ENCODE measurements around the gene CREBRF.

The CREBRF gene

DNA sequence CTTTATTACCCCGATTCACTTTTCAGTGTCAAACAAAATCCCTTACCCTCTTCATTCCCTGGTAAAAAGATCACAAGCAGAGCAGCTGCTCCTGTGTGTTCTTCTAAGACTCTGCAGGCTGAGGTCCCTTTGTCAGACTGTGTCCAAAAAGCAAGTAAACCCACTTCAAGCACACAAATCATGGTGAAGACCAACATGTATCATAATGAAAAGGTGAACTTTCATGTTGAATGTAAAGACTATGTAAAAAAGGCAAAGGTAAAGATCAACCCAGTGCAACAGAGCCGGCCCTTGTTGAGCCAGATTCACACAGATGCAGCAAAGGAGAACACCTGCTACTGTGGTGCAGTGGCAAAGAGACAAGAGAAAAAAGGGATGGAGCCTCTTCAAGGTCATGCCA is 34.5 kb downstream of the CREBRF start:
- no peaks in the 10 kb centered on the region for H3K36me3 ChIP-seq (ENCODE audit: insufficient read depth, low read length)

DNA sequence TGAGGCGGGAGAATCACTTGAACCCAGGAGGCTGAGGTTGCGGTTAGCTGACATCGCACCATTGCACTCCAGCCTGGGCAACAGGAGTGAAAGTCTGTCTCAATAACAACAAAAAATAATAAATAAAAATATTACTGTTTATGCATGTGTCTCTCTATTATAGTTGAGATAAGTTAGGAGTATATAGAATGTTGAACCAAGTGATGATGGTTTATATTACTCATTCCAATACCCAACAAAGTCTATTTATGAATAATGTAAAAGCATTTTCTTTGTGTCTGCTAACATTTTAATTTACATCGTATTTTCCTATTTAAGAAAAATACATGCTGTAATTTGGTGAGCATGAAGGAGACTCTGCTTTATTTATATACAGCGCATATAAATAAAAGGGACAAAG is 35.8 kb downstream of the CREBRF start:
- H3K27ac ChIP-seq (ENCODE audit: low read depth, low read length), result no peak overlapping the region
- 88% methylated on average over 4 of the region's 5 CpGs for WGBS
- no peaks in the 10 kb centered on the region for H3K36me3 ChIP-seq (ENCODE audit: insufficient read depth, low read length)
- H3K9me3 ChIP-seq (ENCODE audit: insufficient read depth, low read depth, low read length), result no peaks in the 10 kb centered on the region
- H3K4me1 ChIP-seq (ENCODE audit: insufficient read depth, low read length), result peaks cover 3% of the 10 kb centered on the region; the same call in 1 of the 2 replicates
- no peak overlapping the region for H3K9ac ChIP-seq (ENCODE audit: low read depth, low read length)
- H3K4me3 ChIP-seq (ENCODE audit: low read length), result no peak overlapping the region
- H3K27me3 ChIP-seq (ENCODE audit: insufficient read depth, low read length), result no peaks in the 10 kb centered on the region

More for the DNA sequence above, 34.5 kb downstream of the CREBRF start:
- 86% methylated on average over 2 of the region's 2 CpGs for WGBS
- Histone ChIP-seq H3K4me3 (ENCODE audit: low read length) (no peak overlapping the region), H3K4me1 (ENCODE audit: insufficient read depth, low read length) (peaks cover 3% of the 10 kb centered on the region; the same call in 1 of the 2 replicates), H3K9me3 (ENCODE audit: insufficient read depth, low read depth, low read length) (no peaks in the 10 kb centered on the region), H3K27ac (ENCODE audit: low read depth, low read length) (no peak overlapping the region), H3K27me3 (ENCODE audit: insufficient read depth, low read length) (no peaks in the 10 kb centered on the region), H3K9ac (ENCODE audit: low read depth, low read length) (no peak overlapping the region)

DNA sequence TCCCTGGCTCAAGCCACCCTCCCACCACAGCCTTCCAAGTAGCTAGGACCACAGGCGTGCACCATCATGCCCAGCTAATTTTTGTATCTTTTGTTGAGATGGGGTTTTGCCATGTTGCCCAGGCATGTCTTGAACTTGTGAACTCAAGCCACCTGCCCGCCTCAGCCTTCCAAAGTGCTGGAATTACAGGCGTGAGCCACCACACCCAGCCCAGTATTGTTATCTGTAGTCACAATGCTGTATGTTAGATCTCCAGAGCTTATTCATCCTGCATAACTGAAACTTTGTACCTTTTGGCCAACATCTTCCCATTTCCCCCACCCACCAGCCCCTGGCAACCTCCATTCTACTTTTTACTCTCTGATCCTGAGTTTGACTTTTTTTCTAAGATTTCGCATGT is 37.5 kb downstream of the CREBRF start:
- Histone ChIP-seq H3K4me1 (ENCODE audit: insufficient read depth, low read length) (peaks cover 3% of the 10 kb centered on the region; the same call in 1 of the 2 replicates), H3K9ac (ENCODE audit: low read depth, low read length) (no peak overlapping the region), H3K9me3 (ENCODE audit: insufficient read depth, low read depth, low read length) (no peaks in the 10 kb centered on the region), H3K27ac (ENCODE audit: low read depth, low read length) (no peak overlapping the region), H3K27me3 (ENCODE audit: insufficient read depth, low read length) (no peaks in the 10 kb centered on the region), H3K36me3 (ENCODE audit: insufficient read depth, low read length) (no peaks in the 10 kb centered on the region), H3K4me3 (ENCODE audit: low read length) (no peak overlapping the region)
- 91% methylated on average over 4 of the region's 4 CpGs for WGBS

DNA sequence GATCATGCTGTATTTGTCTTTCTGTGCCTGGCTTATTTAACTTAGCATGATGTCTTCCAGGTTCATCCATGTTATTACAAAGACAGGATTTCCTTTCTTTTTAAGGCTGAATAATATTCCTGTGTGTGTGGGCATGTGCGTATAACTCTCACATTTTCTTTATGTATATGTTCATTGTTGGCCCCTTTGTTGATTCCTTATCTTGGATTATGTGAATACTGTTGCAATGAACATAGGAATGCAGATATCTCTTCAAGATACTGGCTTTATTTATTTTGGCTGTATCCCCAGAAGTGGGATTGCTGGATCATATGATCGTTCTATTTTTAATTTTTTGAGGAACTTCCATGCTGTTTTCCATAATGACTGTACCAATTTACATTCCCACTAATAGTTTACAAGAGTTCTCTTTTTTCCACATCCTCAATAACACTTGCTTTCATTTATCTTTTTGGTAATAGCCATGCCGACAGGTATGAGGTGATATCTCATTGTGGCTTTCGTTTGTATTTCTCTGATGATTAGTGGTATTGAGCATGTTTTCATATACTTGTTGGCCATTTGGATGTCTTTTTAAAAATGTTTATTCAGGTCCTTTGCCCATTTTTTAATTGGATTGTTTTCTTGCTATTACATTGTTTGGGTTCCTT is 38.0 kb downstream of the CREBRF start:
- H3K4me1 ChIP-seq (ENCODE audit: insufficient read depth, low read length), result peaks cover 3% of the 10 kb centered on the region; the same call in 1 of the 2 replicates
- H3K9ac ChIP-seq (ENCODE audit: low read depth, low read length), result no peak overlapping the region
- no peaks in the 10 kb centered on the region for H3K27me3 ChIP-seq (ENCODE audit: insufficient read depth, low read length)
- H3K4me3 ChIP-seq (ENCODE audit: low read length), result no peak overlapping the region
- no peaks in the 10 kb centered on the region for H3K9me3 ChIP-seq (ENCODE audit: insufficient read depth, low read depth, low read length)
- no peak overlapping the region for H3K27ac ChIP-seq (ENCODE audit: low read depth, low read length)
- no peaks in the 10 kb centered on the region for H3K36me3 ChIP-seq (ENCODE audit: insufficient read depth, low read length)
- 94% methylated on average over 4 of the region's 4 CpGs for WGBS

DNA sequence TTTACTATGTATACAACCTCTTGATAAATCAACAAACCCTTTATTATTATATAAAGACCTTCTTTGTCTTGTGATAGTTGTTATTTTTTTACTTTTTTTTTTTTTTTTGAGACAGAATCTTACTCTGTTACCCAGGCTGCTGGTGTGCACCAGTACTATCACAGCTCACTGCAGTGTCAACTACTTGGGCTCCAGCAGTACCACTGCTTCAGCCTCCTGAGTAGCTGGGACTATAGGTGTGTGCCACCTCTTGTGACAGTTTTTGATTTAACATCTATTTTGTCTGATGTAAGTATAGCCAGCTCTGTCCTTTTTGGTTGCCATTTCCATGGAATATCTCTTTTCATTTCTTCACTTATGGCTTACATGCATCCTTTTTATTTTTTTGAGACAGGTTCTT is 42.6 kb downstream of the CREBRF start:
- Histone ChIP-seq H3K9ac (ENCODE audit: low read depth, low read length) (no peak overlapping the region), H3K4me3 (ENCODE audit: low read length) (no peak overlapping the region), H3K4me1 (ENCODE audit: insufficient read depth, low read length) (no peaks in the 10 kb centered on the region), H3K36me3 (ENCODE audit: insufficient read depth, low read length) (no peaks in the 10 kb centered on the region), H3K27me3 (ENCODE audit: insufficient read depth, low read length) (no peaks in the 10 kb centered on the region), H3K9me3 (ENCODE audit: insufficient read depth, low read depth, low read length) (no peaks in the 10 kb centered on the region; the same call in 1 of the 2 replicates), H3K27ac (ENCODE audit: low read depth, low read length) (no peak overlapping the region)

DNA sequence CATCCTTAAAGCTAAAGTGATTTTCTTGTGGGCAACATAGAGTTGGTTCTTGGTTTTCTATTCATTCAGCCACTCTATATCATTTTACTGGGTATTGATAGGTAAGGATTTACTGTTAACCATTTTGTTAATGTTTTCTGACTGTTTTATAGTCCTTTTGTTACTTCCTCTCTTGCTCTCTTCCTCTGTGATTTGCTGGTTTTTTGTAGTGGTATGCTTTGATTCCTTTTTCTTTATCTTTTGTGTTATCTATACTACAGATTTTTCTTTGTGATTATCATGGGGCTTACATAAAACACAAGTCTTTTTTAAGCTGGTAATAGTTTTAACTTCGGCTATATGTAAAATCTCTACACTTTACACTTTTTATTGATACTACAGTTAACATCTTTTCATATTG is 43.3 kb downstream of the CREBRF start:
- no peak overlapping the region for H3K9ac ChIP-seq (ENCODE audit: low read depth, low read length)
- H3K4me1 ChIP-seq (ENCODE audit: insufficient read depth, low read length), result no peaks in the 10 kb centered on the region
- no CpG with 5 or more reads among the region's 1 CpG for WGBS
- no peaks in the 10 kb centered on the region for H3K27me3 ChIP-seq (ENCODE audit: insufficient read depth, low read length)
- no peaks in the 10 kb centered on the region for H3K36me3 ChIP-seq (ENCODE audit: insufficient read depth, low read length)
- no peaks in the 10 kb centered on the region; the same call in 1 of the 2 replicates for H3K9me3 ChIP-seq (ENCODE audit: insufficient read depth, low read depth, low read length)
- H3K4me3 ChIP-seq (ENCODE audit: low read length), result no peak overlapping the region
- no peak overlapping the region for H3K27ac ChIP-seq (ENCODE audit: low read depth, low read length)

DNA sequence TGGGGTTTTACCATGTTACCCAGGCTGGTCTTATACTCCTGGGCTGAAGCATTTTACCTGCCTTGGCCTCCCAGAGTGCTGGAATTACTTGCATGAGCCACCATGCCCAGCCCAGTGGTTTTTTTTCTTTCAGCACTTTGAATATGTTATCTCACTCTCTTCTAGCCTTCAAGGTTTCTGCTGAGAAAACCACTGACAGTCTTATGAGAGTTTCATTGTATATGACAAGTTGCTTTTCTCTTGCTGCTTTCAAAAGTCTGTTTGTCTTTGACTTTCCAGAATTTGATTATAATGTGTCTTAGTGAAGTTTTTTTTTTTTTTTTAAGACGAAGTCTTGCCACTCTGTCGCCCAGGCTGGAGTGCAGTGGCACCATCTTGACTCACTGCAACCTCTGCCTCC is 45.1 kb downstream of the CREBRF start:
- Histone ChIP-seq H3K27ac (ENCODE audit: low read depth, low read length) (no peak overlapping the region), H3K9ac (ENCODE audit: low read depth, low read length) (no peak overlapping the region), H3K4me1 (ENCODE audit: insufficient read depth, low read length) (no peaks in the 10 kb centered on the region), H3K4me3 (ENCODE audit: low read length) (no peak overlapping the region), H3K36me3 (ENCODE audit: insufficient read depth, low read length) (no peaks in the 10 kb centered on the region), H3K9me3 (ENCODE audit: insufficient read depth, low read depth, low read length) (no peaks in the 10 kb centered on the region; the same call in 1 of the 2 replicates), H3K27me3 (ENCODE audit: insufficient read depth, low read length) (no peaks in the 10 kb centered on the region)
- WGBS, result 97% methylated on average over 2 of the region's 2 CpGs

DNA sequence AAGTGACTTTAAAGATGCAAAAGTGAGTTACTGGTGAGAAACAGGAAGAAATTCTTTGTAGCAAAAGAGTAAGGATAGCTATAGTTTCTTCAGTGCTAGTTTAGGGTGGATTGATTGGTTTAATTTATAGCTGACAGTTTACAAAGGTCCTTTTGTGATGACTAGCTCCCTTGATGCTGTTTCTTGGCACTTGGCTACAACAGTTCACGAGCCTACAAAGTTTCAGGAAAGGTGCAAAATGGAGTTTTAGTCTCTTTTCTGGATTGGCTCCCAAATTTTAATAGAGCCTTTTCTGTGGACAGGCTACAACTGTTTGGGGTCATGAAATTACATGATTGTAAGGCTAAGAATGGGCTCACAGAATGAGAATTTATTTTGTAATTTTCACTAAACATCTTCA is 47.3 kb downstream of the CREBRF start:
- no peaks in the 10 kb centered on the region for H3K4me1 ChIP-seq (ENCODE audit: insufficient read depth, low read length)

DNA sequence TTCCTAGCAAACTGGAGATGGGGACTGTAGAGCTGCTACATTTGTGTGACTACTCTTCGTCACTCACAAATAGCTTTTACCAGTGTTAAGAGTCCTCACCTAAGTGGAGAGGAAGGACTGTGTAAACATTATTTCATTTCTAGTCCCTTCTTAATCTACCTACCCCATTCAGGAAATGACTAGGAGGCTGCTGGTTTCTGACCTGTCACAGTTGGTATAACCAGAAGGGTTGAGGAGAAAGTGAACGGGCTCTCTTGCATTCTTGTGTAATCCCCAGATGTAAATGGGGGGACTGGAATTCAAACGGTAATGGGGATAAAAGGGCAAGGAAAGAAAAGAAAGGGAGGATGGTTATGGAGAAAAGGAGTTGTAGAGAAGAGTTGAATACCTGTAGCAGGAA is 52.8 kb downstream of the CREBRF start:
- no peaks in the 10 kb centered on the region for H3K36me3 ChIP-seq (ENCODE audit: insufficient read depth, low read length)
- 61% methylated on average over 3 of the region's 3 CpGs for WGBS
- H3K27me3 ChIP-seq (ENCODE audit: insufficient read depth, low read length), result no peaks in the 10 kb centered on the region
- H3K4me3 ChIP-seq (ENCODE audit: low read length), result no peak overlapping the region
- H3K9me3 ChIP-seq (ENCODE audit: insufficient read depth, low read depth, low read length), result no peaks in the 10 kb centered on the region
- H3K4me1 ChIP-seq (ENCODE audit: insufficient read depth, low read length), result peaks cover 6% of the 10 kb centered on the region; the same call in 1 of the 2 replicates
- no peak overlapping the region for H3K27ac ChIP-seq (ENCODE audit: low read depth, low read length)
- H3K9ac ChIP-seq (ENCODE audit: low read depth, low read length), result no peak overlapping the region

More for the DNA sequence above, 47.3 kb downstream of the CREBRF start:
- no peaks in the 10 kb centered on the region; the same call in 1 of the 2 replicates for H3K9me3 ChIP-seq (ENCODE audit: insufficient read depth, low read depth, low read length)
- H3K27me3 ChIP-seq (ENCODE audit: insufficient read depth, low read length), result no peaks in the 10 kb centered on the region
- H3K4me3 ChIP-seq (ENCODE audit: low read length), result no peak overlapping the region
- no peak overlapping the region for H3K9ac ChIP-seq (ENCODE audit: low read depth, low read length)
- no peak overlapping the region for H3K27ac ChIP-seq (ENCODE audit: low read depth, low read length)
- no peaks in the 10 kb centered on the region for H3K36me3 ChIP-seq (ENCODE audit: insufficient read depth, low read length)
- WGBS, result 80% methylated on average over 1 of the region's 1 CpG

DNA sequence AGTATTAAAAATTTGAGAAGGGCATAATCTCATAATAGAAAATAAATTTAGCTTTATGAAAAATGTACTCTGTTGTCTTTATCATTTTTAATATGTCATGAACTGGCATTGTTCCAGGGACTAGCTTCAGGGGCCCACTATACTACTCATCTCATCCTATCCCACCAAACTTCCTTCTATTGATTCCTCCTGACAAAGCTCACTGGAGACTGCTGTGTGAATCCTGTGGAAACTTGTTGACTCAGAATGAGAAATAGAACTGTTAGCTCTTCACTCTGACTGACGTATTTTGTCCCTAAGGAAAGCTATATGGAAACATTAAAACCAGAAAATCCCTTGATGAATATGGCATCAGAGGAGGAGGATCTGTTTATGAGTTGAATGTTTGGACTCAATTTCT is 58.4 kb downstream of the CREBRF start:
- H3K27me3 ChIP-seq (ENCODE audit: insufficient read depth, low read length), result no peaks in the 10 kb centered on the region
- H3K4me3 ChIP-seq (ENCODE audit: low read length), result no peak overlapping the region
- no peak overlapping the region for H3K9ac ChIP-seq (ENCODE audit: low read depth, low read length)
- no peak overlapping the region for H3K27ac ChIP-seq (ENCODE audit: low read depth, low read length)
- H3K9me3 ChIP-seq (ENCODE audit: insufficient read depth, low read depth, low read length), result no peaks in the 10 kb centered on the region; the same call in 1 of the 2 replicates
- no peaks in the 10 kb centered on the region for H3K36me3 ChIP-seq (ENCODE audit: insufficient read depth, low read length)
- H3K4me1 ChIP-seq (ENCODE audit: insufficient read depth, low read length), result no peaks in the 10 kb centered on the region
- WGBS, result 94% methylated on average over 1 of the region's 1 CpG

DNA sequence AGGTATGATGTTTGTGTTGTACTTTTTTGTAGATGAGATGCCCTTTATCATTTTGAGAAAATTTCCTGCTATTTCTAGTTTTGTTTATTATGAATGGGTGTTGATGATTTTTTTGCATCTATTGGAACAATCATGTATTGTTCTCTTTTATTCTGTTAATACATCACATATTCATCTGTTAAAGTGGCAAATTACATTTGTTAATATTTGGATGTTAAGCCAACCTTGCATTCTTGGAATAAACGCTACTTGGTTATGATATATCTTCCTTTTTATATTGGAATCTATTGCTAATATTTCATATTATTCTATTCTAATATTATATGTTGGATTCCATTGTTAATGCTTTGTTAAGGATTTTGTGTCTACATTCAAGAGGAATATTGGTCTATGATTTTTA is 63.6 kb downstream of the CREBRF start:
- Histone ChIP-seq H3K9me3 (ENCODE audit: insufficient read depth, low read depth, low read length) (no peaks in the 10 kb centered on the region; the same call in 1 of the 2 replicates), H3K9ac (ENCODE audit: low read depth, low read length) (no peak overlapping the region), H3K27me3 (ENCODE audit: insufficient read depth, low read length) (no peaks in the 10 kb centered on the region), H3K27ac (ENCODE audit: low read depth, low read length) (no peak overlapping the region), H3K36me3 (ENCODE audit: insufficient read depth, low read length) (no peaks in the 10 kb centered on the region), H3K4me3 (ENCODE audit: low read length) (no peak overlapping the region), H3K4me1 (ENCODE audit: insufficient read depth, low read length) (no peaks in the 10 kb centered on the region)
- no CpG with 5 or more reads among the region's 1 CpG for WGBS

DNA sequence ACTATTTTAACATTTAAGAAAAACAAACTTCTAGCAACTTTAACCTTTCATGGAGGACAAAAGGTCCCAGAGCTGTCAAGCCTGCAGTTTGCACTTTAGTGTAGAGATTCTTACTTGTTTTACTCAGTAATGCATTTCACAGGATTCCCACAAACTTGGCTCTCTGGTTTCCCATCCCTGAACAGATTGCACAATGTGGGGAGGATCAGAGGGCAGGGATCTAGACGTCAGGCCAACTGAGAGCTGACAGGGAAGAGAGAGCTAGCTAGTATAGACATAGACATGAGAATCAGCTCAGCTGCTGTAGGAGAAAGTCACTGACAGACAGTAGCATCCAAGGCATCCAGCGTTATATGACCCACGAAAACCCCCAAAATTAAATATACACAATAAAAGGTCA is 67.3 kb downstream of the CREBRF start:
- Histone ChIP-seq H3K4me3 (ENCODE audit: low read length) (no peak overlapping the region), H3K27me3 (ENCODE audit: insufficient read depth, low read length) (no peaks in the 10 kb centered on the region), H3K4me1 (ENCODE audit: insufficient read depth, low read length) (no peaks in the 10 kb centered on the region), H3K36me3 (ENCODE audit: insufficient read depth, low read length) (no peaks in the 10 kb centered on the region), H3K9ac (ENCODE audit: low read depth, low read length) (no peak overlapping the region), H3K27ac (ENCODE audit: low read depth, low read length) (no peak overlapping the region), H3K9me3 (ENCODE audit: insufficient read depth, low read depth, low read length) (no peaks in the 10 kb centered on the region; the same call in 1 of the 2 replicates)
- WGBS, result 73% methylated on average over 3 of the region's 3 CpGs

All from HUES64 (cell line).